Measurements from ENCODE around the gene SKIL.

Gene SKIL

DNA sequence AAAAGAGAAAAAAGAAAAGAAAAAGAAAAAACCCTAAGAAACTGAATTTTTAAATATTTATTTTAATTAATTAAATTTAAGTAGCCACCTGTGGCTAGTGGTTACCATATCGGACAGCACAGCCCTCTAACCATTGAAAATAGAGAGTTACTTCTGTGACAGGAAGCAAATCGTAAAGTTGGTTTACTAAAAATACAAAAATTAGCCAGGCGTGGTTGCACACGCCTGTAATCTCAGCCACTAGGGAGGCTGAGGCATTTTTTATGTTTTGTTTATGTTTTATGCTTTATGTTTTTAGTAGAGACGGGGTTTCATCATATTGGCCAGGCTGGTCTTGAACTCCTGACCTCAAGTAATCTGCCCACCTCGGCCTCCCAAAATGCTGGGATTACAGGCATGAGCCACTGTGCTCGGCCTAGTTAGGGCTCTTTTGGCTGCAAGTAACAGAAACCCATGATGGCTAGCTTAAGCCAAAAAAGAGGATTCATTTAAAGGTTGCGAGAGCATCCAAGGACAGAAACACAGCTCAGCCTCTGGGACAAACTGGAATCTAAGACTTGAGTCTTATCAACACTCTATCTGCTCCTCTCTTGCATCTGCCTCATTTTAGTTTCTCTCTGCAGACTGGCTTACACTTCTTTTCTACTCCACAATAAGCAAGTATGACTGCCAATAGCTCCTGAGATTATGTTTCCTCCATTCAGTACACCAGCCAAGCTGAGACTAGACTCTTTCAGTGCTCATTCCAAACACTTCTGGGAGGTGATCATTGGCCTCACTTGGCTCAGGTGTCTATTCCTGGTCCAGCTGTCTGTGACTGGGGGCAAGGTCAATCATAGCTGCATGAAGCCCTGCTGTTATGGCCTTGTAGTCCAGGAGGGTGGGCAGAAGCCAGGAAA lies 6.8 kb upstream of the SKIL start:
- DNase-seq, result no peak
- POLR2A ChIA-PET, result no interaction called here
- Histone ChIP-seq H3K36me3 (ENCODE audit: control insufficient read depth in 4 of 4, insufficient read depth in 4 of 4, low read length in 3 of 4) (no peaks in the 10 kb centered on the region), H3K27ac (ENCODE audit: insufficient read depth in 1 of 2, low read depth in 1 of 2, low read length in 2 of 2, poor library complexity in 1 of 2, severe bottlenecking in 2 of 2) (no peak overlapping the region), H3K27me3 (replicated peaks in 2 of 5; ENCODE audit: control insufficient read depth in 4 of 5, insufficient read depth in 5 of 5, low read length in 4 of 5) (no peaks in the 10 kb centered on the region), H3K4me1 (ENCODE audit: control extremely low read depth in 1 of 4, control insufficient read depth in 4 of 4, insufficient read depth in 4 of 4, low read length in 3 of 4) (peaks cover 5 to 16% (median 14%) of the 10 kb centered on the region in 4 experiments), H3K4me3 (ENCODE audit: control insufficient read depth in 1 of 7, extremely low read depth in 1 of 7, insufficient read depth in 4 of 7, low read depth in 2 of 7, low read length in 6 of 7) (no peak overlapping the region), H3K9me3 (ENCODE audit: control extremely low read depth in 1 of 5, control insufficient read depth in 4 of 5, insufficient read depth in 2 of 5, low read depth in 1 of 5, low read length in 4 of 5) (no peaks in the 10 kb centered on the region)
- 80% methylated on average over 7 of the region's 8 CpGs for WGBS (ENCODE audit: insufficient coverage)
- CTCF ChIA-PET, result interaction anchor here (0.8 to 1.7 kb wide), 7 partner anchors 9 to 41 kb away, joined by 3 to 8 read pairs (median 5); no protein-coding TSS in a partner anchor

DNA sequence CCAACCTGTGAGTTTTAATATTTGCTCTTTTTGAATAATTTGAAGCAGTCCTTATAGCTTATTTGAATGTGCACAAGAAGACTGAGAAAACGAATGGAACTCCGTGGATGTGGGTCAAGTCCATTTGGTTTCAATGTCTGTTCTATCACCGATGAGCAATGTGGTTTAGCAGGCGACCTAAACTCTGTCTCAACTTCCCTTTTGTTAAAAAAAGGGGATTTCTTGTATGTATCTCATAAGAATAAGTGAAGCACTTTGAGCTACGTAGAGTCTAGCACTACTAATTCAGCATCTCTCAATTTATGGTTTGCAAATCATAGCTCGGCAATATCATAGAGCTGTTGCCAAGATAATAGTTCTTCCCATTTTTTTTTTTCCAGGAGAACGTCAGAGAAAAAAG lies 4.6 kb upstream of the SKIL start:
- peak; percentile 39 to 88 (median 86) for DNase-seq
- Histone ChIP-seq H3K36me3 (ENCODE audit: control insufficient read depth in 4 of 4, insufficient read depth in 4 of 4, low read length in 3 of 4) (no peaks in the 10 kb centered on the region), H3K4me1 (ENCODE audit: control extremely low read depth in 1 of 4, control insufficient read depth in 4 of 4, insufficient read depth in 4 of 4, low read length in 3 of 4) (peaks cover 6 to 26% (median 18%) of the 10 kb centered on the region in 4 experiments), H3K27me3 (replicated peaks in 2 of 5; ENCODE audit: control insufficient read depth in 4 of 5, insufficient read depth in 5 of 5, low read length in 4 of 5) (no peaks in the 10 kb centered on the region), H3K4me3 (ENCODE audit: control insufficient read depth in 1 of 7, extremely low read depth in 1 of 7, insufficient read depth in 4 of 7, low read depth in 2 of 7, low read length in 6 of 7) (no peak overlapping the region), H3K9me3 (ENCODE audit: control extremely low read depth in 1 of 5, control insufficient read depth in 4 of 5, insufficient read depth in 2 of 5, low read depth in 1 of 5, low read length in 4 of 5) (no peaks in the 10 kb centered on the region), H3K27ac (ENCODE audit: insufficient read depth in 1 of 2, low read depth in 1 of 2, low read length in 2 of 2, poor library complexity in 1 of 2, severe bottlenecking in 2 of 2) (no peak overlapping the region)
- 6% methylated on average over 2 of the region's 7 CpGs for WGBS (ENCODE audit: insufficient coverage)
- ChIA-PET CTCF (interaction anchor here (1.0 to 2.2 kb wide), 5 partner anchors 12 to 58 kb away, joined by 3 to 8 read pairs (median 4); no protein-coding TSS in a partner anchor), POLR2A (no interaction called here)

DNA sequence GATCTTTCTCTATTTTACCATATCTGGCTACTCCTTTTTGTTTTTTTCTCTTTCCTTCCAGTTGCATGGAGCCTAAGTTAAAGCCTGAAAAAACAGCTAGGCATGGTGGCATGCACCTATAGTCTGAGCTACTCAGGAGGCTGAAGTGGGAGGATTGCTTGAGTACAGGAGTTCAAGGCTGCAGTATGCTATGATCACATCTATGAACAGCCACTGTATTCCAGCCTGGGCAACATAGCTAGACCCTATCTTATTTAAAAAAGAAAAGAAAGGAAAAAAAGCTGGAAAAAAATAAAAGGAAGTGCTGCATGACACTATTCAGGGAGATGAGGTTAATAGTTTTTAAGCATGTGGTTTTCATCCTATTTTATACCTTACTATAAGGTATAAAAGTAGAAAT lies 4.0 kb upstream of the SKIL start:
- Histone ChIP-seq H3K27ac (ENCODE audit: insufficient read depth in 1 of 2, low read depth in 1 of 2, low read length in 2 of 2, poor library complexity in 1 of 2, severe bottlenecking in 2 of 2) (no peak overlapping the region), H3K4me1 (ENCODE audit: control extremely low read depth in 1 of 4, control insufficient read depth in 4 of 4, insufficient read depth in 4 of 4, low read length in 3 of 4) (peaks cover 8 to 31% (median 21%) of the 10 kb centered on the region in 4 experiments), H3K9me3 (ENCODE audit: control extremely low read depth in 1 of 5, control insufficient read depth in 4 of 5, insufficient read depth in 2 of 5, low read depth in 1 of 5, low read length in 4 of 5) (no peaks in the 10 kb centered on the region), H3K27me3 (replicated peaks in 2 of 5; ENCODE audit: control insufficient read depth in 4 of 5, insufficient read depth in 5 of 5, low read length in 4 of 5) (no peaks in the 10 kb centered on the region), H3K36me3 (ENCODE audit: control insufficient read depth in 4 of 4, insufficient read depth in 4 of 4, low read length in 3 of 4) (no peaks in the 10 kb centered on the region), H3K4me3 (ENCODE audit: control insufficient read depth in 1 of 7, extremely low read depth in 1 of 7, insufficient read depth in 4 of 7, low read depth in 2 of 7, low read length in 6 of 7) (no peak overlapping the region)
- ChIA-PET CTCF (interaction anchor here (1.2 to 2.2 kb wide), 4 partner anchors 14 to 57 kb away, joined by 4 to 8 read pairs (median 6); no protein-coding TSS in a partner anchor), POLR2A (no interaction called here)
- no peak for DNase-seq

DNA sequence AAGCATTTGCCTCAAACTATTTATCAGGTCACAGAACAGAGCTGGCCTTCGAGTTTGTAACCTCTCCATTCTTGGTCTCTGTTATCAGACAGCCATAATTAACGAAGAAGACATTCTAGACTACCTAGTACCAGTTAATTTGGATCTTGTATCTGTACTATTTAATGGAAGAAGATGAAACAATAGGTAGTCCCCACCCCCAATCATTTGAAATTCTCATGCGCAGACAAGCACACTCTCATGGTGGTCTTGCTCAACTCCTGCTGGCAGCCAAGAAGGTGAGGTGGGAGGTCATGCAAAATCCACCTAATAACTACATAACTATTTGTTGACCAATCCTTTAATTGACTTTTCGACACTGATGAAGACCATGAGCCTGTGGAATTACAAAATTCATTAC lies 2.8 kb upstream of the SKIL start:
- Histone ChIP-seq H3K36me3 (ENCODE audit: control insufficient read depth in 4 of 4, insufficient read depth in 4 of 4, low read length in 3 of 4) (no peaks in the 10 kb centered on the region), H3K4me3 (ENCODE audit: control insufficient read depth in 1 of 7, extremely low read depth in 1 of 7, insufficient read depth in 4 of 7, low read depth in 2 of 7, low read length in 6 of 7) (no peak overlapping the region), H3K9me3 (ENCODE audit: control extremely low read depth in 1 of 5, control insufficient read depth in 4 of 5, insufficient read depth in 2 of 5, low read depth in 1 of 5, low read length in 4 of 5) (no peaks in the 10 kb centered on the region), H3K27me3 (replicated peaks in 2 of 5; ENCODE audit: control insufficient read depth in 4 of 5, insufficient read depth in 5 of 5, low read length in 4 of 5) (no peaks in the 10 kb centered on the region), H3K4me1 (ENCODE audit: control extremely low read depth in 1 of 4, control insufficient read depth in 4 of 4, insufficient read depth in 4 of 4, low read length in 3 of 4) (peaks cover 12 to 37% (median 22%) of the 10 kb centered on the region in 4 experiments), H3K27ac (ENCODE audit: insufficient read depth in 1 of 2, low read depth in 1 of 2, low read length in 2 of 2, poor library complexity in 1 of 2, severe bottlenecking in 2 of 2) (no peak overlapping the region)
- no CpG with 5 or more reads among the region's 4 CpGs for WGBS (ENCODE audit: insufficient coverage)
- CTCF ChIA-PET, result interaction anchor here (2.0 kb wide), 1 partner anchor 15 kb away, joined by 8 read pairs; no protein-coding TSS in a partner anchor
- POLR2A ChIA-PET, result no interaction called here
- no peak for DNase-seq

DNA sequence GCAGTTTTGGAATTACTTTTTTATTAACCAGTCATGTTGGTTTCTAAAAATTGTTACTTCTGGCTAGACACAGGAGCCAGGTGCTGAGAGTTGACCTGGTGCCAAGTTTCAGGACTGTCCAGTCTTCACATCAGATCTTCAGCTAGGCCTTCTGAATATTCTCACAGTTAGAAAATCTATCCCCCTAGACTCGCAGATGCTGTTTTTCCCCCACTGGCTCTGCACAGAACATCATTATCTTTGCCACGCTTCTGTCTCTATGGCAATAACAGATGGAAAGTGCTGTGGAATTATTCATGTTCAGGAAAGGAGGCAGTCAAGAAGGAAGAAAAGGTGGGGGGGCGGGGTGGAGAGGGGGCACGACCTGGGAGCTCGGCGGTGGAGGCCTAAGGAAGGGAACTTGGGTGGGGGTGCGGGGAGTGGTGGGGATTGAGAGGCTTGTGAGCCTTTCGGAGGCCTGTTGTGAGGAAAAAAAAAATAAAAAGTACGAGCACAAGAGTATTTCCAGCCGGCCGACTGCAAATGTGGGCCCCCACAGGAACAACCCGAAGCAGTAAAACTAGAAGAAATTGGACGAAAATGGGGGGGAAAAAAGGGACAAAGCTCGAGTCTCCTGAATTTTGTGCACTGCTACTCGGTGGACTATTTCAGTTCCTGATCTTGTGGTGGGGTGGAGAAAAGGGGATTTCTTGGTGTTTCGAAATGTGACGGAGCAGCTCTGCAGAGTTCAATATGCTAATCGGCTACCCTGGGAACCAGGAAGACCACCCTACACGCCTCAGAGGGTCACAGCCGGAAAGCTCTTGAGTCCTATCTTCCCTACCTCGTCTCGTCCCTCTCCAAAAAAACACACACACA lies 1.5 kb upstream of the SKIL start:
- H3K27me3 ChIP-seq (replicated peaks in 2 of 5; ENCODE audit: control insufficient read depth in 4 of 5, insufficient read depth in 5 of 5, low read length in 4 of 5), result no peaks in the 10 kb centered on the region
- under 1% methylated on average over 13 of the region's 22 CpGs for WGBS (ENCODE audit: insufficient coverage)
- ChIA-PET CTCF (interaction anchor here (0.8 to 2.0 kb wide), 10 partner anchors 10 to 132 kb away, joined by 3 to 10 read pairs (median 4); no protein-coding TSS in a partner anchor), POLR2A (interaction anchor here (0.8 to 3.8 kb wide), 12 partner anchors 11 to 175 kb away, joined by 3 to 17 read pairs (median 7); partner anchors contain the start of gene PHC3)
- H3K36me3 ChIP-seq (ENCODE audit: control insufficient read depth in 4 of 4, insufficient read depth in 4 of 4, low read length in 3 of 4), result no peaks in the 10 kb centered on the region
- peak; percentile 77 to 88 (median 83) for DNase-seq
- peaks cover 12 to 40% (median 22%) of the 10 kb centered on the region in 4 experiments for H3K4me1 ChIP-seq (ENCODE audit: control extremely low read depth in 1 of 4, control insufficient read depth in 4 of 4, insufficient read depth in 4 of 4, low read length in 3 of 4)
- peak overlapping the region; percentile 90 to 97 for H3K27ac ChIP-seq (ENCODE audit: insufficient read depth in 1 of 2, low read depth in 1 of 2, low read length in 2 of 2, poor library complexity in 1 of 2, severe bottlenecking in 2 of 2)
- H3K9me3 ChIP-seq (ENCODE audit: control extremely low read depth in 1 of 5, control insufficient read depth in 4 of 5, insufficient read depth in 2 of 5, low read depth in 1 of 5, low read length in 4 of 5), result no peaks in the 10 kb centered on the region
- peak overlapping the region; percentile 35 to 87 (median 75) for H3K4me3 ChIP-seq (ENCODE audit: control insufficient read depth in 1 of 7, extremely low read depth in 1 of 7, insufficient read depth in 4 of 7, low read depth in 2 of 7, low read length in 6 of 7)

DNA sequence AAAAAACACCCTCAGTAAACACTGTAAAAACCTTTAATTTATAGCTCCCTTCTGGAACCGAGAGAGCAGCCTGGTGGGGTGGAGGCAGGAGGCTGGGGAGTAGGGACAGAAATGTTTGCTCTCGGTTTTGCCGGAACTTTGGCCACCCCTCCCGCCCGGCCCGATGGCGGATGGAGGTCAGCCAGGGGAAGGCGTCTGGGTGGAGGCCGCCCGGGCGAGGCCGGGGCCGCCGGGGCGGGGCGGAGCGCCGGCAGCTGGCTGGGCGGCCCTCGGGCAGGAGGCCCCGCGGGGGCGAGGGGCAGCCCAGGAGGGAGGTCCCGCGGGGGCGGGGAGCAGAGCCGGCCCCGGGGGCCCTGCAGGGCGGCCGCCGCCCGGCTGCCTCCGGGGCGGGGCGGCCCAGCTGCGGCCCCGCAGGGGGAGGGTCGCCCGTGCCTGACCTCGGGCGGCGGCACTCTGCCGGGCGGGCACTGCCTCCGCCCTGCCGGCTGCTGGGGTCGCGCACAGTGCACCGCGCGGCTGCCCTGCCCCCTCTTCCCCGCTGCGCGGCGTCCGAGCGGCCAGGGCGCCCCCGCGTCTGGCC lies 829 bp upstream of the SKIL start:
- WGBS (ENCODE audit: insufficient coverage), result 0% methylated on average over 47 of the region's 60 CpGs
- POLR2A ChIA-PET, result interaction anchor here (0.6 to 3.8 kb wide), 19 partner anchors 10 to 1736 kb away, joined by 3 to 17 read pairs (median 4); partner anchors contain the start of genes PHC3 and PRKCI
- Histone ChIP-seq H3K36me3 (ENCODE audit: control insufficient read depth in 4 of 4, insufficient read depth in 4 of 4, low read length in 3 of 4) (no peaks in the 10 kb centered on the region), H3K27me3 (replicated peaks in 2 of 5; ENCODE audit: control insufficient read depth in 4 of 5, insufficient read depth in 5 of 5, low read length in 4 of 5) (no peaks in the 10 kb centered on the region), H3K4me1 (ENCODE audit: control extremely low read depth in 1 of 4, control insufficient read depth in 4 of 4, insufficient read depth in 4 of 4, low read length in 3 of 4) (peaks cover 12 to 42% (median 22%) of the 10 kb centered on the region in 4 experiments), H3K27ac (ENCODE audit: insufficient read depth in 1 of 2, low read depth in 1 of 2, low read length in 2 of 2, poor library complexity in 1 of 2, severe bottlenecking in 2 of 2) (peak overlapping the region; percentile 90 to 97), H3K4me3 (ENCODE audit: control insufficient read depth in 1 of 7, extremely low read depth in 1 of 7, insufficient read depth in 4 of 7, low read depth in 2 of 7, low read length in 6 of 7) (peak overlapping the region; percentile 35 to 87 (median 75)), H3K9me3 (ENCODE audit: control extremely low read depth in 1 of 5, control insufficient read depth in 4 of 5, insufficient read depth in 2 of 5, low read depth in 1 of 5, low read length in 4 of 5) (no peaks in the 10 kb centered on the region)
- no peak for DNase-seq
- CTCF ChIA-PET, result interaction anchor here (0.9 to 2.0 kb wide), 9 partner anchors 10 to 133 kb away, joined by 3 to 10 read pairs (median 4); no protein-coding TSS in a partner anchor

Data from common myeloid progenitor, CD34-positive (primary cell).